ENCODE measurements around the gene RFC1.

- TF ChIP-seq NFE2L2 (IDR thresholded peaks at IDR 0.05; ENCODE audit: low read depth, low read length) = no peak
- TF ChIP-seq CTCF (conservative IDR thresholded peaks at IDR 0.05; ENCODE audit: low read depth, low read length) = no peak
- no peak for TF ChIP-seq MAZ (IDR thresholded peaks at IDR 0.05; ENCODE audit: borderline replicate concordance, low read depth, low read length)
Observed at GRCh38 chr4:39291686-39292085, 74.5 kb downstream of the RFC1 start.

Data from IMR-90 (cell line).